H1 (cell line): ENCODE measurements around the gene POU3F1. TPM values are rescaled to one million over a fixed set of nuclear protein-coding genes. Genes with fewer than 3 reads are reported as not detected.

Source experiments
- CREB1 ChIP-seq: IDR thresholded peaks from 2 replicates; pipeline ENCODE4 v1.6.1; 2012; ENCODE audit warnings: inconsistent platforms
- POLR2A ChIP-seq, 2 experiments: IDR thresholded peaks; 1 replicate in 1 of 2; 2 replicates in 1 of 2; pipeline ENCODE4 v1.6.1; 2011; ENCODE audit warnings: low read depth in 2 of 2, low read length in 2 of 2, mild to moderate bottlenecking in 2 of 2; ENCODE audit errors: control extremely low read depth in 1 of 2
- RFX5 ChIP-seq: IDR thresholded peaks from 2 replicates; pipeline ENCODE4 v1.6.1; 2011; ENCODE audit warnings: low read depth, low read length, improper control_type of control experiment, borderline replicate concordance
- polyA plus RNA-seq, 7 experiments: library from polyadenylated mRNA; depleted of rRNA in 3 of 7; stranded (reverse) in 5 of 7; unstranded in 2 of 7; fragments of >200 nt in 5 of 7; fragments of 200-250 nt in 2 of 7; gene quantifications; 1 replicate in 5 of 7; 2 replicates in 1 of 7; 4 replicates in 1 of 7; pipeline versions ENCODE4 v1.2.1 to v1.2.3, GENCODE V29; 2011 to 2013; ENCODE audit warnings: missing spikeins in 2 of 7, mixed read lengths in 2 of 7
- total RNA-seq: library from RNA; stranded (reverse); fragmentation: NEBNext Ultra II Directional; extraction: Animal tissue kit (Norgen Biotek cat#: 25700); gene quantifications from 2 replicates; pipeline ENCODE4 v1.2.1, GENCODE V29; 2021

Gene POU3F1
- total and polyA plus RNA-seq, 2 of the 8 experiments (the other 6 are each of a cell fraction or from before 2014, with no cell fraction given): 4.2 to 10.8 TPM

DNA sequence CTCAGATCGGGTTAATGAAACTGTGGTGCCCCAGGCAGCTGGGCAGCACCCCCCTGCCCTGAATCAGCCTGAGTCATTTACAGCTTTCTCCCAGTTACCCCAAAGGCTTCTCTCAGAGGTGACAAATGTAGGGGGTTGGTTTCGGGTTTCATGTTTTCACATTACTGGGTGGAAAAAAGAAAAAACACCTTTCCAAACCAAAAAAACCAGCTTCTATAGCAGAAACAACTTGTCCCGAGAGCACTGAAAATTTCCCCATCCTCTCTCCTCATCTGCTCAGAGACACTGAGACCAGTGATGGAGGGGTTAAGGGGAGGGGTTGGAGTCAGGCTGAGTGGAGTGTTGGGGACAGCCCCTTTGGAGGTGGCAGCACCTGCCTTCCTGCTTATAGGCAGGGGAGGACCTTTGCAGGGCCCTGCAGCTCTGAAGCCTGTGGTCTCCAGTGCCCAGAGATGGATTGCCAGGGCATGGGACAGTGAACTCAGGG is 18.4 kb downstream of the POU3F1 start (continued):
- TF ChIP-seq CREB1 (no peak), POLR2A (IDR thresholded peaks at IDR 0.05; ENCODE audit: control extremely low read depth in 1 of 2, low read depth in 2 of 2, low read length in 2 of 2) (no peak), RFX5 (no peak)
- TF ChIP-seq, all 59 proteins: peak for 0
